HepG2 (cell line): ENCODE results near the gene ZNF428. TPM values are rescaled to one million over a fixed set of nuclear protein-coding genes. Genes with fewer than 3 reads are reported as not detected.

ENCODE experiments used
- AFF4 ChIP-seq: sonication (generic); formaldehyde crosslinking; IDR thresholded peaks from 2 replicates; pipeline ENCODE4 v1.4.0; 2020; ENCODE audit warnings: missing genetic modification reagents
- ARID5B ChIP-seq: IDR thresholded peaks from 2 replicates; pipeline ENCODE4 v1.4.0; 2020; ENCODE audit warnings: mild to moderate bottlenecking, missing genetic modification reagents
- IKZF4 ChIP-seq: sonication (generic); formaldehyde crosslinking; IDR thresholded peaks from 2 replicates; pipeline ENCODE4 v1.5.1; 2020; ENCODE audit warnings: borderline replicate concordance, mild to moderate bottlenecking, low read depth, missing genetic modification reagents; ENCODE audit errors: not compliant biosample characterization
- KAT7 ChIP-seq: IDR thresholded peaks from 2 replicates; pipeline ENCODE4 v1.6.1; 2018; ENCODE audit warnings: borderline replicate concordance, missing compliant biosample characterization
- KDM5B ChIP-seq: sonication (generic); formaldehyde crosslinking; IDR thresholded peaks from 2 replicates; pipeline ENCODE4 v1.4.0; 2020; ENCODE audit warnings: missing genetic modification reagents, mild to moderate bottlenecking, borderline replicate concordance
- SP4 ChIP-seq: sonication (generic); formaldehyde crosslinking; IDR thresholded peaks from 2 replicates; pipeline ENCODE4 v1.8.1; 2023; ENCODE audit warnings: mild to moderate bottlenecking, missing genetic modification reagents
- SP5 ChIP-seq: IDR thresholded peaks from 2 replicates; pipeline ENCODE4 v1.6.1; 2016; ENCODE audit warnings: low read depth, borderline replicate concordance
- ZBTB46 ChIP-seq: sonication (generic); formaldehyde crosslinking; IDR thresholded peaks from 2 replicates; pipeline ENCODE4 v1.4.0; 2020; ENCODE audit warnings: mild to moderate bottlenecking, missing genetic modification reagents, borderline replicate concordance
- ZNF124 ChIP-seq: sonication (generic); formaldehyde crosslinking; IDR thresholded peaks from 2 replicates; pipeline ENCODE4 v1.4.0; 2020; ENCODE audit warnings: missing genetic modification reagents
- ZNF552 ChIP-seq: sonication (generic); formaldehyde crosslinking; IDR thresholded peaks from 2 replicates; pipeline ENCODE4 v1.9.0; 2022; ENCODE audit warnings: missing genetic modification reagents, mild to moderate bottlenecking, borderline replicate concordance
- ZNF609 ChIP-seq: sonication (generic); formaldehyde crosslinking; IDR thresholded peaks from 2 replicates; pipeline ENCODE4 v1.4.0; 2020; ENCODE audit warnings: mild to moderate bottlenecking, missing genetic modification reagents, borderline replicate concordance
- ZNF710 ChIP-seq: sonication (generic); formaldehyde crosslinking; IDR thresholded peaks from 2 replicates; pipeline ENCODE4 v1.5.0; 2020; ENCODE audit warnings: mild to moderate bottlenecking, missing genetic modification reagents, borderline replicate concordance
- polyA plus RNA-seq, 8 experiments: library from polyadenylated mRNA; depleted of rRNA in 3 of 8; stranded (reverse) in 7 of 8; unstranded in 1 of 8; fragments of >200 nt; fragmentation: Illumina TruSeq in 4 of 8; extraction: Trizol in 4 of 8; gene quantifications; 2 replicates each; pipeline versions ENCODE4 v1.2.1 to v1.2.3, GENCODE V29; 2011 to 2016; ENCODE audit warnings: low read depth in 4 of 8, missing spikeins in 1 of 8, mixed read lengths in 1 of 8; ENCODE audit not compliant: insufficient read depth in 1 of 8
- total RNA-seq, 5 experiments: library from RNA; depleted of rRNA; stranded (reverse); fragments of >200 nt; fragmentation: Illumina TruSeq; extraction: Trizol; gene quantifications; 2 replicates each; pipeline ENCODE4 v1.2.3, GENCODE V29; 2016; ENCODE audit warnings: low read depth in 1 of 5

ZNF428 gene
- total and polyA plus RNA-seq, 2 of the 13 experiments (the other 11 are each of a cell fraction or from before 2014, with no cell fraction given), result 10.4 to 26.9 TPM

GRCh38 chr19:43595605-43595998, 23.8 kb downstream of the ZNF428 start (continued):
- no peak for TF ChIP-seq ZNF710 (CRISPR knock-in tag)
- 0 out of 2 replicates have a peak, but pooled peaks have one; percentile 9 for TF ChIP-seq ZNF124
- peak; percentile 69; the same call in 1 of the 2 replicates for TF ChIP-seq KAT7
- TF ChIP-seq KDM5B (CRISPR knock-in tag), result no peak
- no peak for TF ChIP-seq SP4
- TF ChIP-seq IKZF4, result no peak
- TF ChIP-seq ZNF552, result 0 out of 2 replicates have a peak, but pooled peaks have one; percentile 53
- TF ChIP-seq AFF4 (CRISPR knock-in tag), result no peak
- TF ChIP-seq ZNF609, result no peak
- no peak for TF ChIP-seq SP5 (CRISPR knock-in tag)
- no peak for TF ChIP-seq ZBTB46 (CRISPR knock-in tag)
- TF ChIP-seq ARID5B (CRISPR knock-in tag), result no peak
